Measurements from ENCODE around the gene TLE6. TPM values are rescaled to one million over a fixed set of nuclear protein-coding genes. Genes with fewer than 3 reads are reported as not detected.

Gene TLE6
- total and polyA plus RNA-seq, 2 of the 13 experiments (the other 11 are each of a cell fraction or from before 2014, with no cell fraction given) = 0.24 to 5.5 TPM

DNA sequence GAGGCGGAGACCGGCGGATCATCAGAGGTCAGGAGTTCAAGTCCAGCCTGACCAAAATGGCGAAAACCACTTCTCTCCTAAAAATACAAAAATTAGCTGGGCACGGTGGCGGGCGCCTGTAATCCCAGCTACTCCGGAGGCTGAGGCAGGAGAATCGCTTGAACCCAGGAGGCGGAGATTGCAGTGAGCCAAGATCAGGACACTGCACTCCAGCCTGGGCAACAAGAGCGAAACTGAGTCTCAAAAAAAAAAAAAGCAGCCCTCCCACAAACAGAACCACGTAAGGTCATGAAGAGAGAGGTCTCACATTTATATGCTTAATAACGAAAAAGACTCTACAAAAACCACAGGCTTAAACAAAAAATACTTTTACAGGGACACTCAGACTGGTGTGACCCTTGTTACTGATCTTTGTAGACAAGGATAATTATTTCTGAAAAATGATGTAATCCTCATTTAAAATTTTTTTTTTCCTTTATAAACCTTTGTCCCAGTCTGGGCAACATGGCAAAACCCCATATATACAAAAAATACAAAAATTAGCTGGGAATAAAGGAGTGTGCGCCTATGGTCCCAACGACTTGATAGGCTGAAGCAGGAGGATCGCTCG is 31.7 kb upstream of the TLE6 start (continued):
- TF ChIP-seq, protein P1, sequence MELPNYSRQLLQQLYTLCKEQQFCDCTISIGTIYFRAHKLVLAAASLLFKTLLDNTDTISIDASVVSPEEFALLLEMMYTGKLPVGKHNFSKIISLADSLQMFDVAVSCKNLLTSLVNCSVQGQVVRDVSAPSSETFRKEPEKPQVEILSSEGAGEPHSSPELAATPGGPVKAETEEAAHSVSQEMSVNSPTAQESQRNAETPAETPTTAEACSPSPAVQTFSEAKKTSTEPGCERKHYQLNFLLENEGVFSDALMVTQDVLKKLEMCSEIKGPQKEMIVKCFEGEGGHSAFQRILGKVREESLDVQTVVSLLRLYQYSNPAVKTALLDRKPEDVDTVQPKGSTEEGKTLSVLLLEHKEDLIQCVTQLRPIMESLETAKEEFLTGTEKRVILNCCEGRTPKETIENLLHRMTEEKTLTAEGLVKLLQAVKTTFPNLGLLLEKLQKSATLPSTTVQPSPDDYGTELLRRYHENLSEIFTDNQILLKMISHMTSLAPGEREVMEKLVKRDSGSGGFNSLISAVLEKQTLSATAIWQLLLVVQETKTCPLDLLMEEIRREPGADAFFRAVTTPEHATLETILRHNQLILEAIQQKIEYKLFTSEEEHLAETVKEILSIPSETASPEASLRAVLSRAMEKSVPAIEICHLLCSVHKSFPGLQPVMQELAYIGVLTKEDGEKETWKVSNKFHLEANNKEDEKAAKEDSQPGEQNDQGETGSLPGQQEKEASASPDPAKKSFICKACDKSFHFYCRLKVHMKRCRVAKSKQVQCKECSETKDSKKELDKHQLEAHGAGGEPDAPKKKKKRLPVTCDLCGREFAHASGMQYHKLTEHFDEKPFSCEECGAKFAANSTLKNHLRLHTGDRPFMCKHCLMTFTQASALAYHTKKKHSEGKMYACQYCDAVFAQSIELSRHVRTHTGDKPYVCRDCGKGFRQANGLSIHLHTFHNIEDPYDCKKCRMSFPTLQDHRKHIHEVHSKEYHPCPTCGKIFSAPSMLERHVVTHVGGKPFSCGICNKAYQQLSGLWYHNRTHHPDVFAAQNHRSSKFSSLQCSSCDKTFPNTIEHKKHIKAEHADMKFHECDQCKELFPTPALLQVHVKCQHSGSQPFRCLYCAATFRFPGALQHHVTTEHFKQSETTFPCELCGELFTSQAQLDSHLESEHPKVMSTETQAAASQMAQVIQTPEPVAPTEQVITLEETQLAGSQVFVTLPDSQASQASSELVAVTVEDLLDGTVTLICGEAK (IDR thresholded peaks at IDR 0.05) = no peak
- TF ChIP-seq, protein P1 (CRISPR knock-in tag; IDR thresholded peaks at IDR 0.05) = no peak
- TF ChIP-seq ZNF333 (CRISPR knock-in tag; IDR thresholded peaks at IDR 0.05; ENCODE audit: borderline replicate concordance) = no peak
- TF ChIP-seq, protein P2, sequence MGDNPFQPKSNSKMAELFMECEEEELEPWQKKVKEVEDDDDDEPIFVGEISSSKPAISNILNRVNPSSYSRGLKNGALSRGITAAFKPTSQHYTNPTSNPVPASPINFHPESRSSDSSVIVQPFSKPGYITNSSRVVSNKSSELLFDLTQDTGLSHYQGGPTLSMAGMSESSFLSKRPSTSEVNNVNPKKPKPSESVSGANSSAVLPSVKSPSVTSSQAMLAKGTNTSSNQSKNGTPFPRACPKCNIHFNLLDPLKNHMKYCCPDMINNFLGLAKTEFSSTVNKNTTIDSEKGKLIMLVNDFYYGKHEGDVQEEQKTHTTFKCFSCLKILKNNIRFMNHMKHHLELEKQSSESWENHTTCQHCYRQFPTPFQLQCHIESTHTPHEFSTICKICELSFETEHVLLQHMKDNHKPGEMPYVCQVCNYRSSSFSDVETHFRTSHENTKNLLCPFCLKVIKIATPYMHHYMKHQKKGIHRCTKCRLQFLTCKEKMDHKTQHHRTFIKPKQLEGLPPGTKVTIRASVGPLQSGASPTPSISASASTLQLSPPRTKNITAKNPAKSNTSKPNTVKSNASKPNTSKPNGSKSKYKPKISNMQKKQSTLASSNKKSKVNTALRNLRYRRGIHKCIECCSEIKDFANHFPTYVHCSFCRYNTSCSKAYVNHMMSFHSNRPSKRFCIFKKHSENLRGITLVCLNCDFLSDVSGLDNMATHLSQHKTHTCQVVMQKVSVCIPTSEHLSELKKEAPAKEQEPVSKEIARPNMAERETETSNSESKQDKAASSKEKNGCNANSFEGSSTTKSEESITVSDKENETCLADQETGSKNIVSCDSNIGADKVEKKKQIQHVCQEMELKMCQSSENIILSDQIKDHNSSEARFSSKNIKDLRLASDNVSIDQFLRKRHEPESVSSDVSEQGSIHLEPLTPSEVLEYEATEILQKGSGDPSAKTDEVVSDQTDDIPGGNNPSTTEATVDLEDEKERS (CRISPR knock-in tag; IDR thresholded peaks at IDR 0.05) = 0 out of 2 replicates have a peak, but pooled peaks have one; percentile 8
- TF ChIP-seq, protein P3, sequence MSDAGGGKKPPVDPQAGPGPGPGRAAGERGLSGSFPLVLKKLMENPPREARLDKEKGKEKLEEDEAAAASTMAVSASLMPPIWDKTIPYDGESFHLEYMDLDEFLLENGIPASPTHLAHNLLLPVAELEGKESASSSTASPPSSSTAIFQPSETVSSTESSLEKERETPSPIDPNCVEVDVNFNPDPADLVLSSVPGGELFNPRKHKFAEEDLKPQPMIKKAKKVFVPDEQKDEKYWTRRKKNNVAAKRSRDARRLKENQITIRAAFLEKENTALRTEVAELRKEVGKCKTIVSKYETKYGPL (CRISPR knock-in tag; IDR thresholded peaks at IDR 0.05) = no peak
- TF ChIP-seq, protein P4, sequence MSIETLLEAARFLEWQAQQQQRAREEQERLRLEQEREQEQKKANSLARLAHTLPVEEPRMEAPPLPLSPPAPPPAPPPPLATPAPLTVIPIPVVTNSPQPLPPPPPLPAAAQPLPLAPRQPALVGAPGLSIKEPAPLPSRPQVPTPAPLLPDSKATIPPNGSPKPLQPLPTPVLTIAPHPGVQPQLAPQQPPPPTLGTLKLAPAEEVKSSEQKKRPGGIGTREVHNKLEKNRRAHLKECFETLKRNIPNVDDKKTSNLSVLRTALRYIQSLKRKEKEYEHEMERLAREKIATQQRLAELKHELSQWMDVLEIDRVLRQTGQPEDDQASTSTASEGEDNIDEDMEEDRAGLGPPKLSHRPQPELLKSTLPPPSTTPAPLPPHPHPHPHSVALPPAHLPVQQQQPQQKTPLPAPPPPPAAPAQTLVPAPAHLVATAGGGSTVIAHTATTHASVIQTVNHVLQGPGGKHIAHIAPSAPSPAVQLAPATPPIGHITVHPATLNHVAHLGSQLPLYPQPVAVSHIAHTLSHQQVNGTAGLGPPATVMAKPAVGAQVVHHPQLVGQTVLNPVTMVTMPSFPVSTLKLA (IDR thresholded peaks at IDR 0.05) = no peak
- TF ChIP-seq, protein P5, sequence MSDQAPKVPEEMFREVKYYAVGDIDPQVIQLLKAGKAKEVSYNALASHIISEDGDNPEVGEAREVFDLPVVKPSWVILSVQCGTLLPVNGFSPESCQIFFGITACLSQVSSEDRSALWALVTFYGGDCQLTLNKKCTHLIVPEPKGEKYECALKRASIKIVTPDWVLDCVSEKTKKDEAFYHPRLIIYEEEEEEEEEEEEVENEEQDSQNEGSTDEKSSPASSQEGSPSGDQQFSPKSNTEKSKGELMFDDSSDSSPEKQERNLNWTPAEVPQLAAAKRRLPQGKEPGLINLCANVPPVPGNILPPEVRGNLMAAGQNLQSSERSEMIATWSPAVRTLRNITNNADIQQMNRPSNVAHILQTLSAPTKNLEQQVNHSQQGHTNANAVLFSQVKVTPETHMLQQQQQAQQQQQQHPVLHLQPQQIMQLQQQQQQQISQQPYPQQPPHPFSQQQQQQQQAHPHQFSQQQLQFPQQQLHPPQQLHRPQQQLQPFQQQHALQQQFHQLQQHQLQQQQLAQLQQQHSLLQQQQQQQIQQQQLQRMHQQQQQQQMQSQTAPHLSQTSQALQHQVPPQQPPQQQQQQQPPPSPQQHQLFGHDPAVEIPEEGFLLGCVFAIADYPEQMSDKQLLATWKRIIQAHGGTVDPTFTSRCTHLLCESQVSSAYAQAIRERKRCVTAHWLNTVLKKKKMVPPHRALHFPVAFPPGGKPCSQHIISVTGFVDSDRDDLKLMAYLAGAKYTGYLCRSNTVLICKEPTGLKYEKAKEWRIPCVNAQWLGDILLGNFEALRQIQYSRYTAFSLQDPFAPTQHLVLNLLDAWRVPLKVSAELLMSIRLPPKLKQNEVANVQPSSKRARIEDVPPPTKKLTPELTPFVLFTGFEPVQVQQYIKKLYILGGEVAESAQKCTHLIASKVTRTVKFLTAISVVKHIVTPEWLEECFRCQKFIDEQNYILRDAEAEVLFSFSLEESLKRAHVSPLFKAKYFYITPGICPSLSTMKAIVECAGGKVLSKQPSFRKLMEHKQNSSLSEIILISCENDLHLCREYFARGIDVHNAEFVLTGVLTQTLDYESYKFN (CRISPR knock-in tag; conservative IDR thresholded peaks at IDR 0.05) = no peak

Measured in HepG2 (cell line).